Prostate gland (tissue), 2 donors: ENCODE data around the gene L3MBTL4.

ENCODE experiments used
- POLR2A ChIP-seq: fragments of 450-650 bp; IDR thresholded peaks from one replicate; pipeline ENCODE4 v1.6.1; 2016; ENCODE audit warnings: antibody characterized with exemption, mild to moderate bottlenecking
- POLR2AphosphoS5 ChIP-seq: sonication (generic); formaldehyde crosslinking; IDR thresholded peaks from one replicate; pipeline ENCODE4 v1.6.1; 2017; ENCODE audit warnings: antibody characterized with exemption
- TF ChIP-seq, protein P1 (sequence below), 4 experiments: fragments of 200-600 bp in 2 of 4; fragments of 450-650 bp in 2 of 4; sonication (generic) in 2 of 4; IDR thresholded peaks; 1 replicate in 3 of 4; 2 replicates in 1 of 4; pipeline ENCODE4 v1.5.1; 2016 to 2019; ENCODE audit warnings: antibody characterized with exemption in 4 of 4, mild to moderate bottlenecking in 2 of 4, moderate library complexity in 2 of 4

DNA sequence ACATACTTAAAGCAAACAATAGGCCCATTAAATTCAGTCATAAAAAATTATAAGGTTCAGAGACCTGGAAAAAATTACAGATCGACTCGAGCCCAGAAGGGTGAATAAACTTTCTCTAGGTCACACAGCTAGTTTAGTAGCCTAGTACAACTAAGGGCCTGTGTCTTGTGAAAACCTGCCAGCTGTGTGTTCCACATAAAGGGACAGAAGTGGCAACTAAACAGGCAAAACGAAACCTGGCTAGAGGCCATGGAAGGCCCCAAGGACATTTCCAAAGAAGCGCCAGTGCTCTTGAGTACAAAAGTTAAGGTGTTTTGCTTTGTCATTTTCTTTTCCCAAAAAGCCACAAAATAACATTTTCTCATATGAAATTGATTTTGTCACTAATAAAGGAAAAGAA, 164.9 kb downstream of the L3MBTL4 start:
- TF ChIP-seq, protein P1, sequence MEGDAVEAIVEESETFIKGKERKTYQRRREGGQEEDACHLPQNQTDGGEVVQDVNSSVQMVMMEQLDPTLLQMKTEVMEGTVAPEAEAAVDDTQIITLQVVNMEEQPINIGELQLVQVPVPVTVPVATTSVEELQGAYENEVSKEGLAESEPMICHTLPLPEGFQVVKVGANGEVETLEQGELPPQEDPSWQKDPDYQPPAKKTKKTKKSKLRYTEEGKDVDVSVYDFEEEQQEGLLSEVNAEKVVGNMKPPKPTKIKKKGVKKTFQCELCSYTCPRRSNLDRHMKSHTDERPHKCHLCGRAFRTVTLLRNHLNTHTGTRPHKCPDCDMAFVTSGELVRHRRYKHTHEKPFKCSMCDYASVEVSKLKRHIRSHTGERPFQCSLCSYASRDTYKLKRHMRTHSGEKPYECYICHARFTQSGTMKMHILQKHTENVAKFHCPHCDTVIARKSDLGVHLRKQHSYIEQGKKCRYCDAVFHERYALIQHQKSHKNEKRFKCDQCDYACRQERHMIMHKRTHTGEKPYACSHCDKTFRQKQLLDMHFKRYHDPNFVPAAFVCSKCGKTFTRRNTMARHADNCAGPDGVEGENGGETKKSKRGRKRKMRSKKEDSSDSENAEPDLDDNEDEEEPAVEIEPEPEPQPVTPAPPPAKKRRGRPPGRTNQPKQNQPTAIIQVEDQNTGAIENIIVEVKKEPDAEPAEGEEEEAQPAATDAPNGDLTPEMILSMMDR (IDR thresholded peaks at IDR 0.05), result no peak
- TF ChIP-seq POLR2AphosphoS5 (no peak), POLR2A (no peak)
